GM18907 (cell line): ENCODE measurements around the gene MMP28.

ENCODE experiments used
- ATAC-seq: cut with Tn5 transposase; IDR thresholded peaks from one replicate; pipeline ENCODE4 v1.9.1; 2021; ENCODE audit warnings: mild to moderate bottlenecking, moderate library complexity; ENCODE audit not compliant: unreplicated experiment

The MMP28 gene

GRCh38 chr17:35728551-35728950 is 66.9 kb downstream of the MMP28 start:
- no peak for ATAC-seq

GRCh38 chr17:35727635-35728034 is 67.8 kb downstream of the MMP28 start:
- no peak for ATAC-seq

GRCh38 chr17:35726953-35727460 is 68.4 kb downstream of the MMP28 start:
- ATAC-seq: no peak

- no peak for ATAC-seq
These were observed 69.1 kb downstream of the MMP28 start for GRCh38 chr17:35726127-35726952.

- no peak for ATAC-seq
These were observed 69.7 kb downstream of the MMP28 start for GRCh38 chr17:35725802-35726126.

- no peak for ATAC-seq
These were observed 70.4 kb downstream of the MMP28 start for GRCh38 chr17:35725058-35725457.

- no peak for ATAC-seq
These were observed 71.7 kb downstream of the MMP28 start for GRCh38 chr17:35723735-35724134.

GRCh38 chr17:35717475-35717874 is 78.0 kb downstream of the MMP28 start:
- no peak for ATAC-seq

- no peak for ATAC-seq
These were observed 78.5 kb downstream of the MMP28 start for GRCh38 chr17:35716897-35717465.

- ATAC-seq: no peak
These were observed 79.3 kb downstream of the MMP28 start for GRCh38 chr17:35716173-35716572.
